Right atrium auricular region (tissue), 2 donors: ENCODE measurements around the gene VPS13A. TPM values are rescaled to one million over a fixed set of nuclear protein-coding genes. Genes with fewer than 3 reads are reported as not detected.
"Not testable (repeated sequence)": the region's sequence is repeated elsewhere in the genome, so short reads cannot be mapped to it uniquely, and the experiment has no call there.

Source experiments
- DNase-seq: peaks from one replicate; pipeline ENCODE4 v3.0.0-alpha.2; 2019; ENCODE audit warnings: low spot score
- H3K27ac ChIP-seq, 2 donors: fragments of 200-600 bp; sonication (generic); 1 replicate in 1 of 2; 2 replicates in 1 of 2; pipeline ENCODE4 v1.5.1; 2016 to 2019
- H3K27me3 ChIP-seq, 2 donors: fragments of 200-600 bp; sonication (generic); one replicate each; pipeline versions ENCODE4 v1.5.1 to v1.6.0; 2017 to 2019
- H3K36me3 ChIP-seq: fragments of 200-600 bp; sonication (generic); one replicate; pipeline ENCODE4 v1.5.1; 2016
- H3K4me1 ChIP-seq, 2 donors: fragments of 200-600 bp; sonication (generic); one replicate each; pipeline versions ENCODE4 v1.5.1 to v1.6.0; 2017 to 2019
- H3K4me3 ChIP-seq, 2 donors: fragments of 200-600 bp; sonication (generic); 1 replicate in 1 of 2; 2 replicates in 1 of 2; pipeline ENCODE4 v1.5.1; 2017 to 2019; ENCODE audit warnings: mild to moderate bottlenecking in 1 of 2, moderate library complexity in 1 of 2
- H3K9me3 ChIP-seq, 2 donors: fragments of 200-600 bp; sonication (generic); one replicate each; pipeline ENCODE4 v1.5.1; 2019
- total RNA-seq, 2 donors: library from RNA; depleted of rRNA; stranded (reverse); fragments of >200 nt; gene quantifications; one replicate each; pipeline ENCODE4 v1.1.0, GENCODE V29; 2016
- TF ChIP-seq, protein P1 (sequence below), 2 donors: fragments of 200-600 bp; sonication (generic); IDR thresholded peaks; one replicate each; pipeline ENCODE4 v1.5.1; 2019; ENCODE audit warnings: antibody characterized with exemption in 2 of 2

Gene VPS13A
- total RNA-seq, 2 donors from 2014 or later = 29.5 to 43.8 TPM

- no peak overlapping the region for H3K4me3 ChIP-seq
- no peaks in the 10 kb centered on the region for H3K9me3 ChIP-seq
- no peak overlapping the region for H3K27ac ChIP-seq
- no peaks in the 10 kb centered on the region for H3K36me3 ChIP-seq
- H3K4me1 ChIP-seq = no peaks in the 10 kb centered on the region
- DNase-seq = no peak
- TF ChIP-seq, protein P1, sequence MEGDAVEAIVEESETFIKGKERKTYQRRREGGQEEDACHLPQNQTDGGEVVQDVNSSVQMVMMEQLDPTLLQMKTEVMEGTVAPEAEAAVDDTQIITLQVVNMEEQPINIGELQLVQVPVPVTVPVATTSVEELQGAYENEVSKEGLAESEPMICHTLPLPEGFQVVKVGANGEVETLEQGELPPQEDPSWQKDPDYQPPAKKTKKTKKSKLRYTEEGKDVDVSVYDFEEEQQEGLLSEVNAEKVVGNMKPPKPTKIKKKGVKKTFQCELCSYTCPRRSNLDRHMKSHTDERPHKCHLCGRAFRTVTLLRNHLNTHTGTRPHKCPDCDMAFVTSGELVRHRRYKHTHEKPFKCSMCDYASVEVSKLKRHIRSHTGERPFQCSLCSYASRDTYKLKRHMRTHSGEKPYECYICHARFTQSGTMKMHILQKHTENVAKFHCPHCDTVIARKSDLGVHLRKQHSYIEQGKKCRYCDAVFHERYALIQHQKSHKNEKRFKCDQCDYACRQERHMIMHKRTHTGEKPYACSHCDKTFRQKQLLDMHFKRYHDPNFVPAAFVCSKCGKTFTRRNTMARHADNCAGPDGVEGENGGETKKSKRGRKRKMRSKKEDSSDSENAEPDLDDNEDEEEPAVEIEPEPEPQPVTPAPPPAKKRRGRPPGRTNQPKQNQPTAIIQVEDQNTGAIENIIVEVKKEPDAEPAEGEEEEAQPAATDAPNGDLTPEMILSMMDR (IDR thresholded peaks at IDR 0.05) = no peak
- H3K27me3 ChIP-seq = no peaks in the 10 kb centered on the region
Observed at GRCh38 chr9:77435688-77436087, 258.4 kb downstream of the VPS13A start.

GRCh38 chr9:77438653-77439052 is 261.3 kb downstream of the VPS13A start:
- Histone ChIP-seq H3K36me3 (no peaks in the 10 kb centered on the region), H3K4me1 (no peaks in the 10 kb centered on the region), H3K27me3 (no peaks in the 10 kb centered on the region), H3K27ac (no peak overlapping the region), H3K9me3 (no peaks in the 10 kb centered on the region), H3K4me3 (no peak overlapping the region)
- DNase-seq = no peak
- TF ChIP-seq, protein P1 (IDR thresholded peaks at IDR 0.05) = no peak

DNA sequence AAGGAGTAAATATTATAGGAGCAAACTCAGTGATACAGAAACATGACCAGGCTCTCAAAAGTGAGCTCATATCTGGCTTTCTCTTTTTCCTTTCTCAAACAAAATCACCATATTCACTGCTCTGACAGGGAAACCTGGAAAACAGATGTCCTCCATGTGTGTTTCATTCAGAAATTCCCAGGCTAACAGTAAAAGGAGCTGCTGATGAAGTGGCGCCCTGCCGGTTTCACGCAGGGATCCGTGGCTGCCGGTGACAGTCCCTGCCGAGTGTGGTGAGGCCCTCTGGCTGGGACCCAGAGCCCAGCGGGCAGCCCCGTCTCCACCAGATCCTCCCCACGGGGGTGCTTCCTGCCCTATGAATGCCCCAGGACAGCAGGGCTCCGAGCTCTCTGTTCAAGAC is 262.7 kb downstream of the VPS13A start:
- Histone ChIP-seq H3K9me3 (no peaks in the 10 kb centered on the region), H3K27me3 (no peaks in the 10 kb centered on the region), H3K4me1 (no peaks in the 10 kb centered on the region), H3K36me3 (no peaks in the 10 kb centered on the region), H3K4me3 (no peak overlapping the region), H3K27ac (no peak overlapping the region)
- DNase-seq = no peak
- TF ChIP-seq, protein P1 (IDR thresholded peaks at IDR 0.05) = no peak

- H3K27me3 ChIP-seq, H3K4me3 ChIP-seq, H3K9me3 ChIP-seq, H3K4me1 ChIP-seq, H3K36me3 ChIP-seq, H3K27ac ChIP-seq, DNase-seq: not testable (repeated sequence)
Observed at GRCh38 chr9:77441124-77441523, 263.8 kb downstream of the VPS13A start.

GRCh38 chr9:77442436-77442835 is 265.1 kb downstream of the VPS13A start:
- no peak overlapping the region for H3K27ac ChIP-seq
- TF ChIP-seq, protein P1 (IDR thresholded peaks at IDR 0.05) = no peak

GRCh38 chr9:77447646-77448045 is 270.3 kb downstream of the VPS13A start:
- Histone ChIP-seq H3K4me3 (no peak overlapping the region), H3K9me3 (no peaks in the 10 kb centered on the region), H3K4me1 (no peaks in the 10 kb centered on the region), H3K36me3 (no peaks in the 10 kb centered on the region), H3K27me3 (no peaks in the 10 kb centered on the region), H3K27ac (no peak overlapping the region)
- TF ChIP-seq, protein P1 (IDR thresholded peaks at IDR 0.05) = no peak
- no peak for DNase-seq

More at GRCh38 chr9:77442436-77442835, 265.1 kb downstream of the VPS13A start:
- DNase-seq = no peak
- Histone ChIP-seq H3K4me3 (no peak overlapping the region), H3K36me3 (no peaks in the 10 kb centered on the region), H3K4me1 (no peaks in the 10 kb centered on the region), H3K9me3 (no peaks in the 10 kb centered on the region), H3K27me3 (no peaks in the 10 kb centered on the region)
